Lower leg skin (tissue), 3 donors: ENCODE measurements around the gene RPS6KB2.

Experiments
- POLR2A ChIP-seq, 2 donors: fragments of 450-650 bp; IDR thresholded peaks; one replicate each; pipeline ENCODE4 v1.6.1; 2016 to 2017; ENCODE audit warnings: antibody characterized with exemption in 2 of 2, mild to moderate bottlenecking in 1 of 2, moderate library complexity in 1 of 2
- TF ChIP-seq, protein P1 (sequence below), 3 donors: fragments of 450-650 bp; IDR thresholded peaks; one replicate each; pipeline ENCODE4 v1.5.1; 2016; ENCODE audit warnings: antibody characterized with exemption in 3 of 3, mild to moderate bottlenecking in 3 of 3, moderate library complexity in 2 of 3

DNA sequence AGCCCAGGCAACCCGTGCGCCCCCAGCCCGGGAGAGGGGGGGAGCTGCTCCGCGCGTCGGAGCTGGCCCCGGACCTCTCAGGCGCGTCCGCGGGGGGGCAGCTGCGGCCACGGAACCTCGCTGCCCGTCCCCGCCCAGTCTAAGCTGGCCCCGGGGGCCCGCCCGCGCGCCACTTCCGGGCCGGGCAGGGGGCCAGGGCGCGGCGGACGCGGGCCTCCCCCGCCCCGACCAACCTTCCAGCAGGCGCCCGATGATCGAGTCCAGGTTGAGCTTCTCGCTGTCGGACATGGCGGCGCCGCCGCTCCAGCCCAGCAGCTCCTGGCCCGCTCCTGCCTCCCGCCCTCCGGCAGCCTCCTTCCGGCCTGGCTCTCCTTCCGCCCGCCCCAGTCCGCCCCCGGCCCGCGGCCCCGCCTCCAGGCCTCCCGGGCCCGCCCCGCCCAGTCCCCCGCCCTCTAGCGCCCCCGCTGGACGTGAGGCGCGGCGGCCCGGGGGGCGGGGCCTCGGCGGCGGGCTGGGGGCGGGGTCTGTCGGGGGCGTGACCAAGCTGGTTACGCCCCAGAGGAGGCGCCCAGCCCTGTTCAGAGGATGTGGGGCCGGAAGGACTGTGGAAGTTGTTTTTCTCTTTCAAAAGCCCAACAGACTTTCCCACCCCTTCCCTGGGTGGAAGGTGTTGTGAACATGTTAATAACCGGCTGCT is 26.7 kb upstream of the RPS6KB2 start, which contains the start of gene PPP1CA:
- TF ChIP-seq, protein P1, sequence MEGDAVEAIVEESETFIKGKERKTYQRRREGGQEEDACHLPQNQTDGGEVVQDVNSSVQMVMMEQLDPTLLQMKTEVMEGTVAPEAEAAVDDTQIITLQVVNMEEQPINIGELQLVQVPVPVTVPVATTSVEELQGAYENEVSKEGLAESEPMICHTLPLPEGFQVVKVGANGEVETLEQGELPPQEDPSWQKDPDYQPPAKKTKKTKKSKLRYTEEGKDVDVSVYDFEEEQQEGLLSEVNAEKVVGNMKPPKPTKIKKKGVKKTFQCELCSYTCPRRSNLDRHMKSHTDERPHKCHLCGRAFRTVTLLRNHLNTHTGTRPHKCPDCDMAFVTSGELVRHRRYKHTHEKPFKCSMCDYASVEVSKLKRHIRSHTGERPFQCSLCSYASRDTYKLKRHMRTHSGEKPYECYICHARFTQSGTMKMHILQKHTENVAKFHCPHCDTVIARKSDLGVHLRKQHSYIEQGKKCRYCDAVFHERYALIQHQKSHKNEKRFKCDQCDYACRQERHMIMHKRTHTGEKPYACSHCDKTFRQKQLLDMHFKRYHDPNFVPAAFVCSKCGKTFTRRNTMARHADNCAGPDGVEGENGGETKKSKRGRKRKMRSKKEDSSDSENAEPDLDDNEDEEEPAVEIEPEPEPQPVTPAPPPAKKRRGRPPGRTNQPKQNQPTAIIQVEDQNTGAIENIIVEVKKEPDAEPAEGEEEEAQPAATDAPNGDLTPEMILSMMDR (IDR thresholded peaks at IDR 0.05): no peak
- TF ChIP-seq POLR2A (IDR thresholded peaks at IDR 0.05): no peak
